GM23338 (cell line): Measurements from ENCODE around the gene TMEM179.

Experiments
- CREB1 ChIP-seq: fragments of 250-450 bp; sonication (Bioruptor Pico); IDR thresholded peaks from 2 replicates; pipeline ENCODE4 v1.5.0; 2020; ENCODE audit warnings: low read depth, mild to moderate bottlenecking, moderate library complexity
- CTCF ChIP-seq, 2 experiments: fragments of 200-600 bp in 1 of 2; sonication (generic) in 1 of 2; conservative IDR thresholded peaks; 2 replicates each; pipeline versions ENCODE4 v1.5.1 to v1.6.1; 2016 to 2017; ENCODE audit warnings: antibody characterized with exemption in 2 of 2, low read depth in 2 of 2, mild to moderate bottlenecking in 2 of 2, moderate library complexity in 1 of 2
- EZH2 ChIP-seq: fragments of 200-600 bp; sonication (generic); IDR thresholded peaks from one replicate; pipeline ENCODE4 v1.8.0; 2017; ENCODE audit warnings: antibody characterized with exemption, mild to moderate bottlenecking, low read depth; ENCODE audit not compliant: unreplicated experiment
- EZH2phosphoT487 ChIP-seq: fragments of 200-600 bp; sonication (generic); IDR thresholded peaks from one replicate; pipeline ENCODE4 v1.8.1; 2018; ENCODE audit warnings: antibody characterized with exemption; ENCODE audit not compliant: unreplicated experiment
- JUNB ChIP-seq: IDR thresholded peaks from one replicate; pipeline ENCODE4 v1.6.1; 2016; ENCODE audit warnings: antibody characterized with exemption; ENCODE audit not compliant: unreplicated experiment
- NANOG ChIP-seq: IDR thresholded peaks from 2 replicates; pipeline ENCODE4 v1.6.1; 2016; ENCODE audit warnings: antibody characterized with exemption, borderline replicate concordance
- POLR2AphosphoS5 ChIP-seq: IDR thresholded peaks from 2 replicates; pipeline ENCODE4 v1.6.1; 2016; ENCODE audit warnings: antibody characterized with exemption, low read depth
- REST ChIP-seq: IDR thresholded peaks from one replicate; pipeline ENCODE4 v1.6.1; 2018; ENCODE audit warnings: antibody characterized with exemption; ENCODE audit not compliant: unreplicated experiment
- STAT1 ChIP-seq: IDR thresholded peaks from one replicate; pipeline ENCODE4 v1.6.1; 2016; ENCODE audit warnings: antibody characterized with exemption; ENCODE audit not compliant: unreplicated experiment
- ZNF331 ChIP-seq: fragments of 250-450 bp; sonication (Bioruptor Pico); IDR thresholded peaks from 2 replicates; pipeline ENCODE4 v1.5.0; 2020; ENCODE audit warnings: low read depth, mild to moderate bottlenecking, moderate library complexity
- ZNF462 ChIP-seq: fragments of 250-450 bp; sonication (Bioruptor Pico); IDR thresholded peaks from 2 replicates; pipeline ENCODE4 v1.5.0; 2020; ENCODE audit warnings: mild to moderate bottlenecking, moderate library complexity

GRCh38 chr14:104553166-104554087, 51.1 kb downstream of the TMEM179 start:
- TF ChIP-seq CTCF (conservative IDR thresholded peaks at IDR 0.05; ENCODE audit: low read depth in 2 of 2): no peak
- no peak for TF ChIP-seq EZH2
- TF ChIP-seq POLR2AphosphoS5: no peak
- no peak for TF ChIP-seq REST
- TF ChIP-seq CREB1 (CRISPR knock-in tag): no peak
- TF ChIP-seq ZNF462 (CRISPR knock-in tag): no peak
- TF ChIP-seq STAT1: no peak
- TF ChIP-seq JUNB: no peak
- no peak for TF ChIP-seq EZH2phosphoT487
- TF ChIP-seq NANOG: no peak
- no peak for TF ChIP-seq ZNF331
